Measurements from ENCODE around the gene FBXO31. TPM values are rescaled to one million over a fixed set of nuclear protein-coding genes. Genes with fewer than 3 reads are reported as not detected.

FBXO31 gene
- total and polyA plus RNA-seq, 10 of the 15 experiments (the other 5 are each of a cell fraction or from before 2014, with no cell fraction given) = 0.19 to 33.1 (median 10.3) TPM

GRCh38 chr16:87317750-87318644 is 65.6 kb downstream of the FBXO31 start (continued):
- no peak for TF ChIP-seq ATF2 (IDR thresholded peaks at IDR 0.05; ENCODE audit: low read length)
- no peak for TF ChIP-seq CEBPZ (IDR thresholded peaks at IDR 0.05; ENCODE audit: low read depth, low read length)
- TF ChIP-seq IRF4 (IDR thresholded peaks at IDR 0.05; ENCODE audit: low read depth, low read length) = no peak
- no peak for TF ChIP-seq ZNF592 (IDR thresholded peaks at IDR 0.05)
- peak; percentile 64; the same call in 1 of the 2 replicates for TF ChIP-seq SIN3A (IDR thresholded peaks at IDR 0.05; ENCODE audit: low read depth, low read length)
- TF ChIP-seq TCF12 (IDR thresholded peaks at IDR 0.05; ENCODE audit: low read depth, low read length) = no peak
- no peak for TF ChIP-seq NKRF (conservative IDR thresholded peaks at IDR 0.05)
